ENCODE results near the gene TMEM44.

- no peak for TF ChIP-seq ZNF671 (CRISPR knock-in tag; IDR thresholded peaks at IDR 0.05)
- TF ChIP-seq, protein P1, sequence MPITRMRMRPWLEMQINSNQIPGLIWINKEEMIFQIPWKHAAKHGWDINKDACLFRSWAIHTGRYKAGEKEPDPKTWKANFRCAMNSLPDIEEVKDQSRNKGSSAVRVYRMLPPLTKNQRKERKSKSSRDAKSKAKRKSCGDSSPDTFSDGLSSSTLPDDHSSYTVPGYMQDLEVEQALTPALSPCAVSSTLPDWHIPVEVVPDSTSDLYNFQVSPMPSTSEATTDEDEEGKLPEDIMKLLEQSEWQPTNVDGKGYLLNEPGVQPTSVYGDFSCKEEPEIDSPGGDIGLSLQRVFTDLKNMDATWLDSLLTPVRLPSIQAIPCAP (CRISPR knock-in tag; IDR thresholded peaks at IDR 0.05), result no peak
- TF ChIP-seq ZNF317 (CRISPR knock-in tag; IDR thresholded peaks at IDR 0.05; ENCODE audit: borderline replicate concordance, low read depth), result no peak
Observed at GRCh38 chr3:194570898-194571297, 62.3 kb downstream of the TMEM44 start.

All from WTC11 (cell line).